ENCODE results near the gene WDR33. TPM values are rescaled to one million over a fixed set of nuclear protein-coding genes. Genes with fewer than 3 reads are reported as not detected.

Gene WDR33
- total RNA-seq (2022), result 61.1 and 64.7 TPM in 2 replicates
- Bru-seq, nascent RNA, result percentile 94 among the genes with signal in this experiment
- percentile 88 among the genes with signal in this experiment for BruChase-seq, experiment 1, labeled RNA remaining after a 6-hour chase
- percentile 93 among the genes with signal in this experiment for BruChase-seq, experiment 2, labeled RNA remaining after a 2-hour chase
- long read RNA-seq, full-length matches to known transcripts, result 26 of 246 reads
- long read RNA-seq, partial matches to known transcripts, result 14 of 246 reads
- long read RNA-seq, other reads (novel, unspliced or antisense), result 206 of 246 reads

- H3K9me3 Mint-ChIP-seq (ENCODE audit: low read depth, unreplicated experiment), result no peaks in the 10 kb centered on the region
- H3K36me3 Mint-ChIP-seq (ENCODE audit: insufficient read depth, unreplicated experiment), result peaks cover 38% of the 10 kb centered on the region
- TF ChIP-seq CTCF (IDR thresholded peaks at IDR 0.05; ENCODE audit: unreplicated experiment), result no peak
- peak within 1 kb of the TSS; percentile 99 for H3K27ac Mint-ChIP-seq (ENCODE audit: unreplicated experiment)
- H3K4me3 Mint-ChIP-seq (ENCODE audit: low read depth, unreplicated experiment), result peak within 1 kb of the TSS; percentile 99
- DNase-seq, result peak; percentile 92
- intact Hi-C loops (cut with micrococcal nuclease; ENCODE audit: unreplicated experiment), result no loop called here
- CTCF ChIA-PET, result interaction anchor here (0.5 to 1.0 kb wide), 2 partner anchors 36 to 220 kb away, joined by 4 read pairs; no protein-coding TSS in a partner anchor
- no peaks in the 10 kb centered on the region for H3K27me3 Mint-ChIP-seq (ENCODE audit: unreplicated experiment)
- H3K4me1 Mint-ChIP-seq (ENCODE audit: low read depth, unreplicated experiment), result peaks cover 22% of the 10 kb centered on the region
- BruUV-seq (replicated peaks), result no TSS peak
These were observed at the start of gene WDR33 for GRCh38 chr2:127810619-127811396. WDR33 (minus strand) TSS chr2:127811171; CDS start chr2:127770981, 40,190 bp downstream.

GRCh38 chr2:127860130-127860529 is 49.2 kb upstream of the WDR33 start:
- CTCF ChIA-PET, result interaction anchor here (0.6 to 1.0 kb wide), 2 partner anchors 9 to 269 kb away, joined by 3 to 5 read pairs; no protein-coding TSS in a partner anchor
- intact Hi-C loops (cut with micrococcal nuclease; ENCODE audit: unreplicated experiment), result no loop called here
- H3K4me3 Mint-ChIP-seq (ENCODE audit: low read depth, unreplicated experiment), result no peak overlapping the region

GRCh38 chr2:127859712-127860085 is 48.7 kb upstream of the WDR33 start:
- H3K36me3 Mint-ChIP-seq (ENCODE audit: insufficient read depth, unreplicated experiment), result peaks cover 53% of the 10 kb centered on the region
- H3K9me3 Mint-ChIP-seq (ENCODE audit: low read depth, unreplicated experiment), result no peaks in the 10 kb centered on the region
- CTCF ChIA-PET, result interaction anchor here (0.6 to 1.0 kb wide), 4 partner anchors 9 to 268 kb away, joined by 3 to 5 read pairs (median 3); no protein-coding TSS in a partner anchor
- H3K27me3 Mint-ChIP-seq (ENCODE audit: unreplicated experiment), result no peaks in the 10 kb centered on the region
- TF ChIP-seq CTCF (IDR thresholded peaks at IDR 0.05; ENCODE audit: unreplicated experiment), result no peak
- intact Hi-C loops (cut with micrococcal nuclease; ENCODE audit: unreplicated experiment), result no loop called here
- H3K4me3 Mint-ChIP-seq (ENCODE audit: low read depth, unreplicated experiment), result peak overlapping the region; percentile 92
- DNase-seq, result peak; percentile 82
- H3K27ac Mint-ChIP-seq (ENCODE audit: unreplicated experiment), result no peak overlapping the region
- H3K4me1 Mint-ChIP-seq (ENCODE audit: low read depth, unreplicated experiment), result peaks cover 1% of the 10 kb centered on the region
- no TSS peak for BruUV-seq (replicated peaks)

More at GRCh38 chr2:127860130-127860529, 49.2 kb upstream of the WDR33 start:
- BruUV-seq (replicated peaks), result no TSS peak
- TF ChIP-seq CTCF (IDR thresholded peaks at IDR 0.05; ENCODE audit: unreplicated experiment), result no peak
- H3K27me3 Mint-ChIP-seq (ENCODE audit: unreplicated experiment), result no peaks in the 10 kb centered on the region
- H3K9me3 Mint-ChIP-seq (ENCODE audit: low read depth, unreplicated experiment), result no peaks in the 10 kb centered on the region
- H3K27ac Mint-ChIP-seq (ENCODE audit: unreplicated experiment), result no peak overlapping the region
- H3K36me3 Mint-ChIP-seq (ENCODE audit: insufficient read depth, unreplicated experiment), result peaks cover 56% of the 10 kb centered on the region
- no peaks in the 10 kb centered on the region for H3K4me1 Mint-ChIP-seq (ENCODE audit: low read depth, unreplicated experiment)
- DNase-seq, result no peak

- intact Hi-C loops (cut with micrococcal nuclease; ENCODE audit: unreplicated experiment), result no loop called here
- no peak for TF ChIP-seq CTCF (IDR thresholded peaks at IDR 0.05; ENCODE audit: unreplicated experiment)
These were observed 46.4 kb upstream of the WDR33 start for GRCh38 chr2:127857265-127857808.

More at GRCh38 chr2:127857265-127857808, 46.4 kb upstream of the WDR33 start:
- Mint-ChIP-seq H3K4me1 (ENCODE audit: low read depth, unreplicated experiment) (peaks cover 17% of the 10 kb centered on the region), H3K36me3 (ENCODE audit: insufficient read depth, unreplicated experiment) (peaks cover 40% of the 10 kb centered on the region), H3K27ac (ENCODE audit: unreplicated experiment) (peak overlapping the region; percentile 74), H3K27me3 (ENCODE audit: unreplicated experiment) (no peaks in the 10 kb centered on the region), H3K4me3 (ENCODE audit: low read depth, unreplicated experiment) (peak overlapping the region; percentile 92), H3K9me3 (ENCODE audit: low read depth, unreplicated experiment) (no peaks in the 10 kb centered on the region)
- peak; percentile 23 for DNase-seq
- CTCF ChIA-PET, result interaction anchor here (0.6 kb wide), 1 partner anchor 43 kb away, joined by 7 read pairs; no protein-coding TSS in a partner anchor
- TSS peak; percentile 66 for BruUV-seq (replicated peaks)
